Loucy (cell line): Measurements from ENCODE around the gene TNRC6C.

Experiments used
- H2AFZ ChIP-seq: fragments of 200-600 bp; sonication (generic); 2 replicates; pipeline ENCODE4 v1.6.0; 2016; ENCODE audit warnings: antibody characterized with exemption, mild to moderate bottlenecking, low read length, moderate library complexity
- H3F3A ChIP-seq: fragments of 200-600 bp; 2 replicates; pipeline ENCODE4 v1.6.0; 2016; ENCODE audit warnings: antibody characterized with exemption, low read depth, mild to moderate bottlenecking
- H3K27me3 ChIP-seq: fragments of 200-600 bp; sonication (generic); 2 replicates; pipeline ENCODE4 v1.6.1; 2014; ENCODE audit warnings: low read length, mild to moderate bottlenecking; ENCODE audit not compliant: insufficient read depth, poor library complexity, severe bottlenecking
- H3K36me3 ChIP-seq: fragments of 200-600 bp; sonication (generic); 2 replicates; pipeline ENCODE4 v1.6.1; 2016; ENCODE audit warnings: low read length; ENCODE audit not compliant: insufficient read depth
- H3K4me1 ChIP-seq: fragments of 200-600 bp; sonication (generic); 2 replicates; pipeline ENCODE4 v1.5.1; 2014; ENCODE audit warnings: low read length, mild to moderate bottlenecking; ENCODE audit not compliant: insufficient read depth, poor library complexity, severe bottlenecking
- H3K4me2 ChIP-seq: fragments of 200-600 bp; sonication (generic); 2 replicates; pipeline ENCODE4 v1.6.0; 2014; ENCODE audit warnings: antibody characterized with exemption, low read length, low read depth, mild to moderate bottlenecking; ENCODE audit not compliant: poor library complexity, severe bottlenecking
- H3K4me3 ChIP-seq: fragments of 200-600 bp; sonication (generic); 2 replicates; pipeline ENCODE4 v1.5.1; 2014; ENCODE audit warnings: low read length, mild to moderate bottlenecking, mixed read lengths; ENCODE audit not compliant: poor library complexity, severe bottlenecking
- H3K79me2 ChIP-seq: fragments of 200-600 bp; sonication (generic); 2 replicates; pipeline ENCODE4 v1.6.1; 2014; ENCODE audit warnings: low read length; ENCODE audit not compliant: insufficient read depth
- H3K9ac ChIP-seq: fragments of 200-600 bp; sonication (generic); 2 replicates; pipeline ENCODE4 v1.6.0; 2014; ENCODE audit warnings: mild to moderate bottlenecking, low read depth, low read length, moderate library complexity; ENCODE audit not compliant: poor library complexity, severe bottlenecking
- H3K9me2 ChIP-seq: fragments of 200-600 bp; sonication (generic); replicated peaks from 2 replicates; pipeline ENCODE4 v1.6.1; 2016; ENCODE audit warnings: low read depth, low read length, mixed read lengths
- H3K9me3 ChIP-seq: fragments of 200-600 bp; sonication (generic); 2 replicates; pipeline ENCODE4 v1.6.1; 2014; ENCODE audit warnings: mild to moderate bottlenecking, antibody characterized with exemption, low read length, low read depth; ENCODE audit not compliant: insufficient read depth
- H4K20me1 ChIP-seq: fragments of 200-600 bp; sonication (generic); 2 replicates; pipeline ENCODE4 v1.6.0; 2014; ENCODE audit warnings: antibody characterized with exemption, low read length, mild to moderate bottlenecking; ENCODE audit not compliant: insufficient read depth, poor library complexity, severe bottlenecking
- EZH2phosphoT487 ChIP-seq: fragments of 200-600 bp; IDR thresholded peaks from 2 replicates; pipeline ENCODE4 v1.6.1; 2018; ENCODE audit warnings: antibody characterized with exemption, mild to moderate bottlenecking, moderate library complexity, borderline replicate concordance
- TF ChIP-seq, protein P1 (sequence below): fragments of 200-600 bp; sonication (generic); conservative IDR thresholded peaks from 2 replicates; pipeline ENCODE4 v1.5.1; 2014; ENCODE audit warnings: mild to moderate bottlenecking, antibody characterized with exemption, low read length

The TNRC6C gene

DNA sequence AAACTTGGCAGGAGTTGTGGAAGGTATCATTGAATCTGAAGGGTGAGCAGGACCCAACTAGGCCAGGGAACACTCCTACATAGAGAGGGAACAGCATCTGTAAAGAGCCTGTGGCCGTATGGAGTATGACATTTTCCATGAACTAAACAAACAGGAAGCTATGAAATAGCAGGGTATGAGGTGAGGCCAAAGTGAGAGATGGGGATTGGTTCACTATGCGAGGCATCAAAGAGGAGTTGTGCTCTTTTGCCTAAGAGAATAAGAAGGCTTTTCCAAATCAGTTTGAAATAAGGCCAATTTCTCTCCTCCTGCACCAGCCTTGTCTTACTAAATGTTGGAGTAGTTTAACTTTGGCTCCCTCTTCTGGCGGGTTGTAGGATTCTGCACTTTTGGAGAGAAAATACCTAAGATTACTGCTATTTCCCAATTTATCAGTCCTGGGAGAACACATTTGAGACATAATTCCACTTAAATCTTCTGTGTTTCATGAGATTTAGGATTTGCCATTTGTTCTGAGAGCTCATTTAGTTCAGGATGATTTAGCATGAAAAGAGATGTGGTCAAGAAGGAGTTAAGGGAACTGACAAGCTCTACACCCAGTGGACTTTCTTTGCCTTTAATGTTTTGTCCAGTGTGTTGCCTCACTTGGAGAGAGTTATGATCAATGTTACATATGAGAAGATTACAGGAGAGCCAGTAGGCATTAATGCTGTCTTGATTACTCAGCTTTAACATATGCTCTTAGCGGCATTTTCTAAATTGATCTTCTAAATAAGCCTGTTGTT, 55.4 kb downstream of the TNRC6C start:
- H3K36me3 ChIP-seq, result peaks cover 73% of the 10 kb centered on the region; the same call in 1 of the 2 replicates

DNA sequence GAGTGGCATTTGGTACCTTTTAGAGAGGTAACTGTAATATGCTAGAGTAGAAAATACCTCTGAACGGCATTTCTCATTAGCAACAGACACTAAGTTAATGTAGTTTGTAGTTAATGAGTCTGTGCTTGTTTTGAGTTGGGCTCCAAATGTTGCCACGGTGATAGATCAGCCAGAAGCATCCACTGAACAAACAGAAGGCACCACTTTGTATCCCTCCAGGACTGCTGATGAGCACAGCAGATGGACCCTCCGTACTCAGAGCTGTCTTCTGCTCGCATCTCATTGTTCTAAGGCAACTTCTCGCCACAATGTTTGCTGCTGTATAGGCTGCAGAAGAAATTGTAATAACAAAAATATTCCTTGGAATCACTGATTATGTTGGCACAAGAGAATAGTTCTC, 56.1 kb downstream of the TNRC6C start:
- Histone ChIP-seq H2AFZ (no peak overlapping the region), H3K4me1 (no peaks in the 10 kb centered on the region), H3F3A (no peaks in the 10 kb centered on the region), H3K4me2 (no peak overlapping the region), H4K20me1 (peaks cover 6% of the 10 kb centered on the region), H3K9me2 (no peaks in the 10 kb centered on the region), H3K36me3 (peaks cover 65% of the 10 kb centered on the region; the same call in 1 of the 2 replicates), H3K4me3 (no peak overlapping the region), H3K9me3 (no peaks in the 10 kb centered on the region), H3K79me2 (no peaks in the 10 kb centered on the region), H3K9ac (no peak overlapping the region), H3K27me3 (no peaks in the 10 kb centered on the region)
- no peak for TF ChIP-seq EZH2phosphoT487
- TF ChIP-seq, protein P1, sequence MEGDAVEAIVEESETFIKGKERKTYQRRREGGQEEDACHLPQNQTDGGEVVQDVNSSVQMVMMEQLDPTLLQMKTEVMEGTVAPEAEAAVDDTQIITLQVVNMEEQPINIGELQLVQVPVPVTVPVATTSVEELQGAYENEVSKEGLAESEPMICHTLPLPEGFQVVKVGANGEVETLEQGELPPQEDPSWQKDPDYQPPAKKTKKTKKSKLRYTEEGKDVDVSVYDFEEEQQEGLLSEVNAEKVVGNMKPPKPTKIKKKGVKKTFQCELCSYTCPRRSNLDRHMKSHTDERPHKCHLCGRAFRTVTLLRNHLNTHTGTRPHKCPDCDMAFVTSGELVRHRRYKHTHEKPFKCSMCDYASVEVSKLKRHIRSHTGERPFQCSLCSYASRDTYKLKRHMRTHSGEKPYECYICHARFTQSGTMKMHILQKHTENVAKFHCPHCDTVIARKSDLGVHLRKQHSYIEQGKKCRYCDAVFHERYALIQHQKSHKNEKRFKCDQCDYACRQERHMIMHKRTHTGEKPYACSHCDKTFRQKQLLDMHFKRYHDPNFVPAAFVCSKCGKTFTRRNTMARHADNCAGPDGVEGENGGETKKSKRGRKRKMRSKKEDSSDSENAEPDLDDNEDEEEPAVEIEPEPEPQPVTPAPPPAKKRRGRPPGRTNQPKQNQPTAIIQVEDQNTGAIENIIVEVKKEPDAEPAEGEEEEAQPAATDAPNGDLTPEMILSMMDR, result no peak

More for the DNA sequence above, 55.4 kb downstream of the TNRC6C start:
- Histone ChIP-seq H3F3A (no peaks in the 10 kb centered on the region), H3K4me3 (no peak overlapping the region), H4K20me1 (peaks cover 3% of the 10 kb centered on the region), H3K79me2 (no peaks in the 10 kb centered on the region), H3K4me1 (no peaks in the 10 kb centered on the region), H3K4me2 (no peak overlapping the region), H2AFZ (no peak overlapping the region), H3K9me3 (no peaks in the 10 kb centered on the region), H3K9ac (no peak overlapping the region), H3K27me3 (no peaks in the 10 kb centered on the region), H3K9me2 (no peaks in the 10 kb centered on the region)
- no peak for TF ChIP-seq EZH2phosphoT487
- TF ChIP-seq, protein P1, result peak; percentile 97

DNA sequence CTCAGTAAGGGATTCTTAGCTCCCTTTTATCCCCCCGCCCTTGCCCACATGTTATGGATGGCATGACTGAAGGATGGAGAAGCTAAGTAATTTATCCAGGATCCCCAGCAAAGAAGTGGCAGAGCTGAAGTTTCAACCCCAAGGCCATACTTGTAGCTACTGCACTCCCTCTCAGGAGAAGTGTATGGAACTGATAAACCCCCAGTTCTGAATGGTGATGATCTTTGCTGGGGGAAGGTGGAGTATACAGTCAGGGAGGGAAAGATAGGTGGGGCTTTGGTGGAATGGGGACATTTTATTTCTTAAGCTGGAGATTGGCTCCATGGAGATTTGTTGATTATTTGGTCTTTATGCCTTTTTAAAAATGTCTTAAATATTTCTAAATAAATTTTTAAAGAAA, 58.3 kb downstream of the TNRC6C start:
- Histone ChIP-seq H3K27me3 (no peaks in the 10 kb centered on the region), H3K4me2 (no peak overlapping the region), H3K9me3 (no peaks in the 10 kb centered on the region), H4K20me1 (peaks cover 5% of the 10 kb centered on the region), H2AFZ (no peak overlapping the region), H3K4me1 (no peaks in the 10 kb centered on the region), H3K36me3 (peaks cover 49% of the 10 kb centered on the region; the same call in 1 of the 2 replicates), H3F3A (no peaks in the 10 kb centered on the region), H3K79me2 (no peaks in the 10 kb centered on the region), H3K9me2 (no peaks in the 10 kb centered on the region), H3K4me3 (no peak overlapping the region), H3K9ac (no peak overlapping the region)
- TF ChIP-seq, protein P1, result no peak
- TF ChIP-seq EZH2phosphoT487, result no peak
